GM12801 (cell line): ENCODE data around the gene AKAP12.

Experiments
- TF ChIP-seq, protein P1 (sequence below): IDR thresholded peaks from one replicate; pipeline ENCODE4 v1.5.1; 2011; ENCODE audit warnings: control low read depth; ENCODE audit not compliant: insufficient read length; ENCODE audit errors: extremely low read depth

The AKAP12 gene

DNA sequence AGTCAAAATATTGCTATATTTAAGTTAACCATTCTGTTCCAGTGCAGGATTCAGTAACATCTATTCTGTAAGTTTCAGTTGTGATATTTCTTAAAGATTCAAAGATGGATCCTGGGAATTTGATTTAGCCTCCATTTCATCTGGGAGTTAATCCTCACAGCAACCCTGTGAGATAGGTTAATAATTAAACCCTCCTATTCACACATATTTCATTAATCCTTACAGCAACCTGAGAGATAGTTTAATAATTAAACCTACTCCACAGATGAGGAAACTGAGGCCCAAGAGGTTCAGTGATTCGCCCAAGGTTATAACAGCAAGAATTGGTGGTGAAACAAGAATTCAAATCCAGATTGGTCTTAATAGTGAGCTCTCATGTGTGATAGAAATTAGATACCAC lies 162.5 kb downstream of the AKAP12 start:
- TF ChIP-seq, protein P1, sequence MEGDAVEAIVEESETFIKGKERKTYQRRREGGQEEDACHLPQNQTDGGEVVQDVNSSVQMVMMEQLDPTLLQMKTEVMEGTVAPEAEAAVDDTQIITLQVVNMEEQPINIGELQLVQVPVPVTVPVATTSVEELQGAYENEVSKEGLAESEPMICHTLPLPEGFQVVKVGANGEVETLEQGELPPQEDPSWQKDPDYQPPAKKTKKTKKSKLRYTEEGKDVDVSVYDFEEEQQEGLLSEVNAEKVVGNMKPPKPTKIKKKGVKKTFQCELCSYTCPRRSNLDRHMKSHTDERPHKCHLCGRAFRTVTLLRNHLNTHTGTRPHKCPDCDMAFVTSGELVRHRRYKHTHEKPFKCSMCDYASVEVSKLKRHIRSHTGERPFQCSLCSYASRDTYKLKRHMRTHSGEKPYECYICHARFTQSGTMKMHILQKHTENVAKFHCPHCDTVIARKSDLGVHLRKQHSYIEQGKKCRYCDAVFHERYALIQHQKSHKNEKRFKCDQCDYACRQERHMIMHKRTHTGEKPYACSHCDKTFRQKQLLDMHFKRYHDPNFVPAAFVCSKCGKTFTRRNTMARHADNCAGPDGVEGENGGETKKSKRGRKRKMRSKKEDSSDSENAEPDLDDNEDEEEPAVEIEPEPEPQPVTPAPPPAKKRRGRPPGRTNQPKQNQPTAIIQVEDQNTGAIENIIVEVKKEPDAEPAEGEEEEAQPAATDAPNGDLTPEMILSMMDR: no peak

DNA sequence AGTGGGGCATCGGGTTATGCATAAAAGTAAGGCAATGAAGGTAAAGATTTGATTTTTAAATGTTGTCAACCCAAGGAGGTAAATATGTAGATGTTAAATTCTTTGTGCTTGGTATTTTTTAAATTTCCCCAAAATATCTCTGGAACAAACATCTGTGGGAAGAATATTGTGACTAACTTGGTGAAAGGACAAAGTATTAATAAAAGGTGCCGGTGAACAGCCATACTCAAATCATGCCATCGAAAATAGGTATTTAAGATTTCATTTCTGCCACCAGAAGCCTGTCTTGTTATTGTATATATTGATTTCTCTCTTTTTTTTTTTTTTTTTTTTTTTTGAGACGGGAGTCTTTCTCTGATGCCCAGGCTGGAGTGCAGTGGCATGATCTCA lies 164.1 kb downstream of the AKAP12 start:
- TF ChIP-seq, protein P1: no peak
